ENCODE results near the gene ADCY6. TPM values are rescaled to one million over a fixed set of nuclear protein-coding genes. Genes with fewer than 3 reads are reported as not detected.

The ADCY6 gene
- total and polyA plus RNA-seq, 2 donors (not counting 3 experiments of a cell fraction or from before 2014, with no cell fraction given): 37.0 to 46.2 TPM

- dilution Hi-C loops (cut with MboI; ENCODE audit: extremely low pct_ligation_motif_present, low sequenced_read_pairs) (no loop called here), intact Hi-C loops (cut with micrococcal nuclease) (no loop called here)
- Histone ChIP-seq H3K4me1 (ENCODE audit: control insufficient read depth, extremely low read depth, insufficient read depth, low read length) (peaks cover 21% of the 10 kb centered on the region), H3K27ac (ENCODE audit: insufficient read depth, low read depth, low read length) (no peak overlapping the region), H4K20me1 (replicated peaks; ENCODE audit: control insufficient read depth, extremely low read depth, insufficient read depth, low read length) (no peaks in the 10 kb centered on the region), H3K9me3 (replicated peaks; ENCODE audit: control insufficient read depth, insufficient read depth, low read length) (no peaks in the 10 kb centered on the region), H3K9ac (replicated peaks; ENCODE audit: extremely low read depth, insufficient read depth, low read length) (no peak overlapping the region), H3K79me2 (ENCODE audit: control insufficient read depth, insufficient read depth, low read length) (peaks cover 8% of the 10 kb centered on the region), H3K36me3 (ENCODE audit: control insufficient read depth in 2 of 2, extremely low read depth in 1 of 2, insufficient read depth in 2 of 2, low read length in 2 of 2) (peaks cover under 1 to 5% of the 10 kb centered on the region in 2 experiments), H2AFZ (ENCODE audit: low read depth, low read length) (no peak overlapping the region), H3K27me3 (ENCODE audit: control insufficient read depth in 2 of 2, insufficient read depth in 2 of 2, low read length in 2 of 2) (no peaks in the 10 kb centered on the region), H3K9me1 (replicated peaks; ENCODE audit: control insufficient read depth, extremely low read depth, insufficient read depth, low read length) (no peaks in the 10 kb centered on the region), H3K4me2 (ENCODE audit: insufficient read depth, low read length) (no peak overlapping the region), H3K4me3 (replicated peaks in 1 of 3; ENCODE audit: insufficient read depth in 1 of 3, low read depth in 1 of 3, low read length in 3 of 3) (no peak overlapping the region)
- TF ChIP-seq MYC (IDR thresholded peaks at IDR 0.05; ENCODE audit: low read depth, low read length): no peak
- no peak for TF ChIP-seq EZH2 (IDR thresholded peaks at IDR 0.05; ENCODE audit: borderline replicate concordance, low read depth, low read length, severe bottlenecking)
- TF ChIP-seq MAX (IDR thresholded peaks at IDR 0.05; ENCODE audit: insufficient read depth, insufficient read length): no peak
- TF ChIP-seq FOS (IDR thresholded peaks at IDR 0.05; ENCODE audit: borderline replicate concordance, insufficient read depth, low read length): no peak
- TF ChIP-seq JUN (IDR thresholded peaks at IDR 0.05; ENCODE audit: borderline replicate concordance, insufficient read depth, insufficient read length, low read depth): no peak
- TF ChIP-seq GATA2 (IDR thresholded peaks at IDR 0.05; ENCODE audit: insufficient read depth, insufficient read length, low read depth, low read length): no peak
- no peak for TF ChIP-seq POLR2AphosphoS5 (IDR thresholded peaks at IDR 0.05; ENCODE audit: insufficient read depth, low read depth, low read length)
- no peak for TF ChIP-seq POLR2A (IDR thresholded peaks at IDR 0.05; ENCODE audit: low read depth, low read length)
- TF ChIP-seq CTCF (IDR thresholded peaks at IDR 0.05; ENCODE audit: extremely low read depth in 1 of 2, insufficient read depth in 1 of 2, low read depth in 1 of 2, low read length in 2 of 2): no peak
- no peak for FAIRE-seq
- no TSS peak for BruUV-seq (replicated peaks)
- POLR2A ChIA-PET: no interaction called here
- no peak for DNase-seq (ENCODE audit: low read depth, low spot score)
- CTCF ChIA-PET: interaction anchor here (1.0 to 3.3 kb wide), 2 partner anchors 13 to 29 kb away, joined by 8 to 18 read pairs; no protein-coding TSS in a partner anchor
These were observed 6.2 kb downstream of the ADCY6 start for GRCh38 chr12:48782457-48783395.
